DOHH2 (cell line): ENCODE results near the gene GBP2.

ENCODE experiments used
- EZH2phosphoT487 ChIP-seq: fragments of 200-600 bp; sonication (generic); IDR thresholded peaks from 2 replicates; pipeline ENCODE4 v1.6.1; 2017; ENCODE audit warnings: borderline replicate concordance, mild to moderate bottlenecking, antibody characterized with exemption, low read length, moderate library complexity, mixed read lengths
- TF ChIP-seq, protein P1 (sequence below): fragments of 200-600 bp; sonication (generic); IDR thresholded peaks from one replicate; pipeline ENCODE4 v1.5.1; 2014; ENCODE audit warnings: antibody characterized with exemption, mild to moderate bottlenecking, low read depth, low read length; ENCODE audit not compliant: poor library complexity, severe bottlenecking

- TF ChIP-seq, protein P1, sequence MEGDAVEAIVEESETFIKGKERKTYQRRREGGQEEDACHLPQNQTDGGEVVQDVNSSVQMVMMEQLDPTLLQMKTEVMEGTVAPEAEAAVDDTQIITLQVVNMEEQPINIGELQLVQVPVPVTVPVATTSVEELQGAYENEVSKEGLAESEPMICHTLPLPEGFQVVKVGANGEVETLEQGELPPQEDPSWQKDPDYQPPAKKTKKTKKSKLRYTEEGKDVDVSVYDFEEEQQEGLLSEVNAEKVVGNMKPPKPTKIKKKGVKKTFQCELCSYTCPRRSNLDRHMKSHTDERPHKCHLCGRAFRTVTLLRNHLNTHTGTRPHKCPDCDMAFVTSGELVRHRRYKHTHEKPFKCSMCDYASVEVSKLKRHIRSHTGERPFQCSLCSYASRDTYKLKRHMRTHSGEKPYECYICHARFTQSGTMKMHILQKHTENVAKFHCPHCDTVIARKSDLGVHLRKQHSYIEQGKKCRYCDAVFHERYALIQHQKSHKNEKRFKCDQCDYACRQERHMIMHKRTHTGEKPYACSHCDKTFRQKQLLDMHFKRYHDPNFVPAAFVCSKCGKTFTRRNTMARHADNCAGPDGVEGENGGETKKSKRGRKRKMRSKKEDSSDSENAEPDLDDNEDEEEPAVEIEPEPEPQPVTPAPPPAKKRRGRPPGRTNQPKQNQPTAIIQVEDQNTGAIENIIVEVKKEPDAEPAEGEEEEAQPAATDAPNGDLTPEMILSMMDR = no peak
- no peak for TF ChIP-seq EZH2phosphoT487
Measured at GRCh38 chr1:89125913-89126580, at the start of gene GBP2.
